ENCODE results near the gene SLC25A6.
"Not testable (repeated sequence)": the region's sequence is repeated elsewhere in the genome, so short reads cannot be mapped to it uniquely, and the experiment has no call there.

SLC25A6 gene

DNA sequence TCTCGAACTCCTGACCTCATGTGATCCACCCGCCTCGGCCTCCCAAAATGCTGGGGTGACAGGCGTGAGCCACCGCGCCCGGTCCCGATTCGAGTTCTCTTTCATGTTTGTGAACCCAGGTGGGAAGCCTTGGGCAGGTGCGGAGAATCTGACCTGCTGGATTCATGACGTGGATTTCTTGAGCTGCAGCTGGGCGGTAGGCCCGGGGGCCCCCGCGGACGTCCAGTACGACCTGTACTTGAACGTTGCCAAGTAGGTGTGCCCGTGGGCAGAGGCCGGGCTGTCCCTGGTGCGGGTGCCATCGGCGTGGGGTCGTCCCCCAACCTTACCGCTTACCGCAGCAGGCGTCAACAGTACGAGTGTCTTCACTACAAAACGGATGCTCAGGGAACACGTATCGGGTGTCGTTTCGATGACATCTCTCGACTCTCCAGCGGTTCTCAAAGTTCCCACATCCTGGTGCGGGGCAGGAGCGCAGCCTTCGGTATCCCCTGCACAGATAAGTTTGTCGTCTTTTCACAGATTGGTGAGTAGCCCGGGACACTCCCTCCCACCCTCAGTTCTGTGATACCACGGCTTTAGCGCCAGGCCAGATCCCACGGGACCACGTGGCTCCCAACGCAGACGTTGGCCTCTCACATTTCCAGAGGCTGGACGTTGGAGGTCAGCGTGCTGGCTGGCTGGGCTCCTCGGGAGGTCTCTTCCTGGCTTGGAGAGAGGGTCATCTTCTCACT is 39.8 kb downstream of the SLC25A6 start:
- no peak for DNase-seq

- not testable (repeated sequence) for DNase-seq
Observed at GRCh38 chrX:1349606-1350005, 42.3 kb downstream of the SLC25A6 start.

GRCh38 chrX:1341545-1342184 is 50.2 kb downstream of the SLC25A6 start:
- DNase-seq = no peak

DNA sequence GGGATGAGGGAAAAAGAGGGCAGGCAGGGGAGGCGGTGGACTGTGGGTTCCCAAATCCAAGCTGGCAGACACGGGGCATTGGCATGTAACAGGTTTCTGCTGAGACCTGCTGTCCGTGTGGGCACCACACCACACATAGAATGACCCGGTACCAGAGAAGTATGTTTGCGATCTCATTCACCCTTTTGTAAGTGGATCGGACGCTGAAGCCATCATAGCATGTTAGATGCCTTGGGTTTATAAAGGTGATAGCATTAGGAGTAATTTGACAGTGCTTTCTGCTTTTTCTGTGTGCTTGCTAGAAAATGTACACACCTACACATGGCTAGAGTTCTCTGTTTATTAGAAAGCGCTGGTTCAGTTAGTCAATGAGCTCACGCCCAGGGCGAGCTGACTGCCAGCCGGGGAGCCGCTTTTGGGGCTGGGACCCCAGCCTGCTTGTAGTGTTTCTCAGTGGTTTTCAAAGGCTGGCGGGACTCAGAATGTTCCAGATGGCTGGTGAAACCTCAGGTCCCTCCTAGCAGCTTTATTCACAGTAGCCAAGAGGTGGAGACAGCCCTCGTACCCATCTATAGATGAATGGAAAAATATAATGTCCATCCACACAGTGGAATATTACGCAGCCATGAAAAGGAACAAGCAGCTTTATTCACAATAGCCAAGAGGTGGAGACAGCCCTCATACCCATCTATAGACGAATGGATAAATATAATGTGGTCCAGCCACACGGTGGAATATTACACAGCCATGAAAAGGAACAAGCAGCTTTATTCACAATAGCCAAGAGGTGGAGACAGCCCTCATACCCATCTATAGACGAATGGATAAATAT is 54.7 kb downstream of the SLC25A6 start:
- DNase-seq = no peak

DNA sequence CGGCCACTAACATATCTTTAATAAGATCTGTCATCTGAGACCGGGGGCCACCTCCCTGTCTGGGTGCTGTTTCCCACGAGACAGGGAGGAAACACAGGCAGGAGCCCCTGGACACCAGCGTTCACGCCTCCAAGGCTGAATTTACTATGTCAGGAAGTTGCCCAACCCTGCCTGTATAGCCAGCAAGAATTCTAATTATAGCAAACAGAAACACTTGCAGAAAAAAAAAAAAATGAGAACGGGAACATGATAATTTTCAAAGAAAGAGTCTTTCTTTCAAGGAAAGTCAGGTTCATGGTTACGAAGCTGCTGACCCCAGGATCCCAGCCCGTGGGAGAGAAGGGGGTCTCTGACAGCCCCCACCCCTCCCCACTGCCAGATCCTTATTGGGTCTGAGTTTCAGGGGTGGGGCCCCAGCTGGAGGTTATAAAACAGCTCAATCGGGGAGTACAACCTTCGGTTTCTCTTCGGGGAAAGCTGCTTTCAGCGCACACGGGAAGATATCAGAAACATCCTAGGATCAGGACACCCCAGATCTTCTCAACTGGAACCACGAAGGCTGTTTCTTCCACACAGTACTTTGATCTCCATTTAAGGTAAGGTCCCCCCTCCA is 55.5 kb downstream of the SLC25A6 start, which contains the start of gene IL3RA:
Gene IL3RA (plus strand): TSS at position 455 of the 613 bp plus-strand sequence. CDS start 4,981 bp downstream, outside the sequence.
- DNase-seq = no peak
